ENCODE data around the gene GNAI3. TPM values are rescaled to one million over a fixed set of nuclear protein-coding genes. Genes with fewer than 3 reads are reported as not detected.

GNAI3 gene
- polyA plus RNA-seq, 1 donor from 2014 or later: 10.6 TPM

DNA sequence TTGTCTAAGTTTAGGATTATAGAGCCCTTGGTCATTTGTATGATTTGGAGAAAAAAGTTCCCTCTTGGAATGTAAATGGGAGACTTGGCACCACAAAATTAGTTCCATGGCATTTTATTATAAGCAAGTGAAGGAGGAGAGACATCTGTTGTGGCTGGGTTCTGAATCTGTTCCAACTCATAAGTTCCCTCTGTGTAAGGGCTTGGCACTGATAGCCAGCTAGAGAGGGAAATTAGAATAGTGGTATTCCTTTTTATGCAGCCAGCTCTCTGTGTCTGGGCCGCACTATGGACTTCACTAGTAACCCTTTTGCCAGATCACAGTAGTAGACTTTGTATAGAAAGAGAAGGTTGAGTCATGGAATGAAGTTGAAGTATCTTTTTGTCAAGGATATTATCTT lies 31.1 kb downstream of the GNAI3 start:
- peaks cover 4% of the 10 kb centered on the region for H3K79me2 ChIP-seq (replicated peaks; ENCODE audit: insufficient read depth, low read length)
- no peak overlapping the region for H3K27ac ChIP-seq (ENCODE audit: low read length)
- no peak overlapping the region for H2AFZ ChIP-seq (ENCODE audit: low read depth, low read length)
- H3K4me2 ChIP-seq (ENCODE audit: low read length): no peak overlapping the region
- H4K20me1 ChIP-seq (ENCODE audit: insufficient read depth): no peaks in the 10 kb centered on the region
- H3K9me3 ChIP-seq (ENCODE audit: low read length): no peaks in the 10 kb centered on the region
- no peak overlapping the region for H3K4me3 ChIP-seq (ENCODE audit: low read length)
- no peaks in the 10 kb centered on the region for H3K27me3 ChIP-seq (ENCODE audit: insufficient read depth, low read depth, low read length)
- TF ChIP-seq RAD21 (conservative IDR thresholded peaks at IDR 0.05) (no peak), MXI1 (conservative IDR thresholded peaks at IDR 0.05; ENCODE audit: poor library complexity, severe bottlenecking) (no peak), CTCF (IDR thresholded peaks at IDR 0.05; ENCODE audit: poor library complexity, severe bottlenecking) (no peak), TAF1 (IDR thresholded peaks at IDR 0.05; ENCODE audit: low read depth) (no peak), EZH2 (IDR thresholded peaks at IDR 0.05; ENCODE audit: borderline replicate concordance, insufficient read depth, low read length, poor library complexity, severe bottlenecking) (no peak), POLR2AphosphoS5 (IDR thresholded peaks at IDR 0.05) (no peak), EP300 (conservative IDR thresholded peaks at IDR 0.05; ENCODE audit: poor library complexity, severe bottlenecking) (no peak), SMC3 (conservative IDR thresholded peaks at IDR 0.05; ENCODE audit: poor library complexity) (no peak)
- TF ChIP-seq, protein P1, sequence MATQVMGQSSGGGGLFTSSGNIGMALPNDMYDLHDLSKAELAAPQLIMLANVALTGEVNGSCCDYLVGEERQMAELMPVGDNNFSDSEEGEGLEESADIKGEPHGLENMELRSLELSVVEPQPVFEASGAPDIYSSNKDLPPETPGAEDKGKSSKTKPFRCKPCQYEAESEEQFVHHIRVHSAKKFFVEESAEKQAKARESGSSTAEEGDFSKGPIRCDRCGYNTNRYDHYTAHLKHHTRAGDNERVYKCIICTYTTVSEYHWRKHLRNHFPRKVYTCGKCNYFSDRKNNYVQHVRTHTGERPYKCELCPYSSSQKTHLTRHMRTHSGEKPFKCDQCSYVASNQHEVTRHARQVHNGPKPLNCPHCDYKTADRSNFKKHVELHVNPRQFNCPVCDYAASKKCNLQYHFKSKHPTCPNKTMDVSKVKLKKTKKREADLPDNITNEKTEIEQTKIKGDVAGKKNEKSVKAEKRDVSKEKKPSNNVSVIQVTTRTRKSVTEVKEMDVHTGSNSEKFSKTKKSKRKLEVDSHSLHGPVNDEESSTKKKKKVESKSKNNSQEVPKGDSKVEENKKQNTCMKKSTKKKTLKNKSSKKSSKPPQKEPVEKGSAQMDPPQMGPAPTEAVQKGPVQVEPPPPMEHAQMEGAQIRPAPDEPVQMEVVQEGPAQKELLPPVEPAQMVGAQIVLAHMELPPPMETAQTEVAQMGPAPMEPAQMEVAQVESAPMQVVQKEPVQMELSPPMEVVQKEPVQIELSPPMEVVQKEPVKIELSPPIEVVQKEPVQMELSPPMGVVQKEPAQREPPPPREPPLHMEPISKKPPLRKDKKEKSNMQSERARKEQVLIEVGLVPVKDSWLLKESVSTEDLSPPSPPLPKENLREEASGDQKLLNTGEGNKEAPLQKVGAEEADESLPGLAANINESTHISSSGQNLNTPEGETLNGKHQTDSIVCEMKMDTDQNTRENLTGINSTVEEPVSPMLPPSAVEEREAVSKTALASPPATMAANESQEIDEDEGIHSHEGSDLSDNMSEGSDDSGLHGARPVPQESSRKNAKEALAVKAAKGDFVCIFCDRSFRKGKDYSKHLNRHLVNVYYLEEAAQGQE (IDR thresholded peaks at IDR 0.05; ENCODE audit: borderline replicate concordance): no peak
- H3F3A ChIP-seq (ENCODE audit: insufficient read depth, low read length, poor library complexity, severe bottlenecking): no peaks in the 10 kb centered on the region
- H3K9ac ChIP-seq (ENCODE audit: low read length): no peak overlapping the region
- no peaks in the 10 kb centered on the region for H3K9me2 ChIP-seq (ENCODE audit: insufficient read depth, low read length)
- H3K36me3 ChIP-seq (ENCODE audit: insufficient read depth, low read length): peaks cover 5% of the 10 kb centered on the region

DNA sequence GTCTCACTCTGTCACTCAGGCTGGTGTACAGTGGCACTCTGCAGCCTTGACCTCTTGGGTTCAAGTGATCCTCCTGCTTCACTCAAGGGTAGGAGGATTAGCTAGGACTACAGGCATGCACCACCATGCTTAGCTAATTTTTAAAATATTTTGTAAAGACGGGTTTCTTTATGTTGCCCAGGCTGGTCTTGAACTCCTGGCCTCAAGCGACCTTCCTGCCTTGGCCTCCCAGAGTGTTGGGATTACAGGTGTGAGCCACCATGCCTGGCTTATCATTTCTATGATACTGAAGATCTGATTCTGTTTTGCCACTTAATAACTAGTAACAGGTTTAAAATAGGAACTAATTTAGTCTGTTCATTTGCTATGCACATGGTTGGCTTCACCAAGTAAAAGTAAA lies 33.6 kb downstream of the GNAI3 start:
- TF ChIP-seq EZH2 (IDR thresholded peaks at IDR 0.05; ENCODE audit: borderline replicate concordance, insufficient read depth, low read length, poor library complexity, severe bottlenecking): no peak
- H3K36me3 ChIP-seq (ENCODE audit: insufficient read depth, low read length): peaks cover 22% of the 10 kb centered on the region

GRCh38 chr1:109584766-109585165 lies 36.4 kb downstream of the GNAI3 start:
- no peaks in the 10 kb centered on the region for H3F3A ChIP-seq (ENCODE audit: insufficient read depth, low read length, poor library complexity, severe bottlenecking)
- H3K36me3 ChIP-seq (ENCODE audit: insufficient read depth, low read length): peaks cover 33% of the 10 kb centered on the region
- no peak overlapping the region for H3K4me3 ChIP-seq (ENCODE audit: low read length)
- H4K20me1 ChIP-seq (ENCODE audit: insufficient read depth): no peaks in the 10 kb centered on the region
- no peaks in the 10 kb centered on the region for H3K27me3 ChIP-seq (ENCODE audit: insufficient read depth, low read depth, low read length)
- no peak overlapping the region for H3K4me2 ChIP-seq (ENCODE audit: low read length)
- H3K9ac ChIP-seq (ENCODE audit: low read length): no peak overlapping the region
- H3K9me2 ChIP-seq (ENCODE audit: insufficient read depth, low read length): no peaks in the 10 kb centered on the region
- no peak for TF ChIP-seq EZH2 (IDR thresholded peaks at IDR 0.05; ENCODE audit: borderline replicate concordance, insufficient read depth, low read length, poor library complexity, severe bottlenecking)
- TF ChIP-seq POLR2AphosphoS5 (IDR thresholded peaks at IDR 0.05): no peak
- no peak for TF ChIP-seq CTCF (IDR thresholded peaks at IDR 0.05; ENCODE audit: poor library complexity, severe bottlenecking)
- H2AFZ ChIP-seq (ENCODE audit: low read depth, low read length): no peak overlapping the region
- H3K79me2 ChIP-seq (replicated peaks; ENCODE audit: insufficient read depth, low read length): no peaks in the 10 kb centered on the region
- H3K27ac ChIP-seq (ENCODE audit: low read length): no peak overlapping the region
- no peaks in the 10 kb centered on the region for H3K9me3 ChIP-seq (ENCODE audit: low read length)

More for the DNA sequence above, 33.6 kb downstream of the GNAI3 start:
- no peaks in the 10 kb centered on the region for H3K9me2 ChIP-seq (ENCODE audit: insufficient read depth, low read length)
- no peak overlapping the region for H3K9ac ChIP-seq (ENCODE audit: low read length)
- no peak overlapping the region for H3K4me3 ChIP-seq (ENCODE audit: low read length)
- no peaks in the 10 kb centered on the region for H4K20me1 ChIP-seq (ENCODE audit: insufficient read depth)
- no peak overlapping the region for H3K4me2 ChIP-seq (ENCODE audit: low read length)
- no peak overlapping the region for H2AFZ ChIP-seq (ENCODE audit: low read depth, low read length)
- no peaks in the 10 kb centered on the region for H3K27me3 ChIP-seq (ENCODE audit: insufficient read depth, low read depth, low read length)
- no peaks in the 10 kb centered on the region for H3F3A ChIP-seq (ENCODE audit: insufficient read depth, low read length, poor library complexity, severe bottlenecking)
- H3K9me3 ChIP-seq (ENCODE audit: low read length): no peaks in the 10 kb centered on the region
- peaks cover 4% of the 10 kb centered on the region for H3K79me2 ChIP-seq (replicated peaks; ENCODE audit: insufficient read depth, low read length)
- no peak overlapping the region for H3K27ac ChIP-seq (ENCODE audit: low read length)

All from neural cell (in vitro differentiated cells).